NCI-H69 (cell line): ENCODE measurements around the gene RUNDC3A.
"Not testable (repeated sequence)": the region's sequence is repeated elsewhere in the genome, so short reads cannot be mapped to it uniquely, and the experiment has no call there.

Source experiments
- DNase-seq: peaks from one replicate; lab custom pipeline; 2025; lab: John Stamatoyannopoulos, UW

RUNDC3A gene

GRCh38 chr17:44343510-44344209, 35.3 kb downstream of the RUNDC3A start:
- no peak for DNase-seq

- peak; percentile 99 for DNase-seq
These were observed 36.6 kb downstream of the RUNDC3A start, which contains the start of gene GRN for GRCh38 chr17:44344939-44345453. GRN (plus strand) TSS chr17:44345302; CDS start chr17:44349165, 3,863 bp downstream.

GRCh38 chr17:44345454-44346026, 37.1 kb downstream of the RUNDC3A start:
- DNase-seq, result peak; percentile 84

GRCh38 chr17:44346064-44346844, 37.9 kb downstream of the RUNDC3A start:
- no peak for DNase-seq

GRCh38 chr17:44347206-44348055, 39.0 kb downstream of the RUNDC3A start:
- DNase-seq, result not testable (repeated sequence)

GRCh38 chr17:44348234-44348987, 40.0 kb downstream of the RUNDC3A start:
- DNase-seq, result no peak

- DNase-seq, result no peak
These were observed 40.6 kb downstream of the RUNDC3A start for GRCh38 chr17:44348988-44349364.

- DNase-seq, result no peak
These were observed 41.2 kb downstream of the RUNDC3A start for GRCh38 chr17:44349553-44350070.

GRCh38 chr17:44350733-44351226, 42.4 kb downstream of the RUNDC3A start:
- DNase-seq, result peak; percentile 67

- DNase-seq, result no peak
These were observed 43.1 kb downstream of the RUNDC3A start for GRCh38 chr17:44351464-44351863.

- no peak for DNase-seq
These were observed 43.8 kb downstream of the RUNDC3A start for GRCh38 chr17:44351961-44352827.

GRCh38 chr17:44352828-44353671, 44.6 kb downstream of the RUNDC3A start:
- no peak for DNase-seq

GRCh38 chr17:44353672-44354331, 45.4 kb downstream of the RUNDC3A start:
- no peak for DNase-seq

- no peak for DNase-seq
These were observed 46.5 kb downstream of the RUNDC3A start for GRCh38 chr17:44354582-44355561.

- no peak for DNase-seq
These were observed 47.3 kb downstream of the RUNDC3A start for GRCh38 chr17:44355642-44356099.

GRCh38 chr17:44356241-44356640, 47.8 kb downstream of the RUNDC3A start:
- no peak for DNase-seq

- no peak for DNase-seq
These were observed 49.7 kb downstream of the RUNDC3A start for GRCh38 chr17:44358066-44358465.
